Brain microvascular endothelial cell (primary cell): ENCODE measurements around the gene FGFR1OP2.

Experiments used
- DNase-seq: peaks from one replicate; pipeline ENCODE4 v3.0.0-alpha.2; 2020
- H3K27ac ChIP-seq: fragments of 250-450 bp; sonication (Bioruptor Pico); 2 replicates; pipeline ENCODE4 v1.5.1; 2020; ENCODE audit warnings: mild to moderate bottlenecking, moderate library complexity
- H3K27me3 ChIP-seq: fragments of 250-450 bp; sonication (Bioruptor Pico); replicated peaks from 2 replicates; pipeline ENCODE4 v1.5.1; 2020; ENCODE audit warnings: mild to moderate bottlenecking
- H3K36me3 ChIP-seq: fragments of 250-450 bp; sonication (Bioruptor Pico); replicated peaks from 2 replicates; pipeline ENCODE4 v1.5.1; 2020; ENCODE audit warnings: mild to moderate bottlenecking
- H3K4me3 ChIP-seq: 2 replicates; pipeline ENCODE4 v1.5.1; 2011; ENCODE audit warnings: low read depth, mild to moderate bottlenecking, control low read depth, low read length, moderate library complexity
- in situ Hi-C: cut with HindIII; loops from 2 replicates; pipeline ENCODE4 v1.10.0; 2017; ENCODE audit warnings: low sequenced_read_pairs, low pct_ligation_motif_present
- TF ChIP-seq, protein P1 (sequence below): IDR thresholded peaks from 2 replicates; pipeline ENCODE4 v1.5.1; 2011; ENCODE audit warnings: low read depth, mild to moderate bottlenecking, moderate library complexity, low read length, control low read depth, inconsistent platforms; ENCODE audit errors: missing control alignments

The FGFR1OP2 gene

GRCh38 chr12:26987634-26988424 lies 49.6 kb downstream of the FGFR1OP2 start:
- Histone ChIP-seq H3K27ac (no peak overlapping the region), H3K36me3 (no peaks in the 10 kb centered on the region), H3K4me3 (no peak overlapping the region), H3K27me3 (no peaks in the 10 kb centered on the region)
- in situ Hi-C loops, result no loop called here
- DNase-seq, result no peak
- TF ChIP-seq, protein P1, sequence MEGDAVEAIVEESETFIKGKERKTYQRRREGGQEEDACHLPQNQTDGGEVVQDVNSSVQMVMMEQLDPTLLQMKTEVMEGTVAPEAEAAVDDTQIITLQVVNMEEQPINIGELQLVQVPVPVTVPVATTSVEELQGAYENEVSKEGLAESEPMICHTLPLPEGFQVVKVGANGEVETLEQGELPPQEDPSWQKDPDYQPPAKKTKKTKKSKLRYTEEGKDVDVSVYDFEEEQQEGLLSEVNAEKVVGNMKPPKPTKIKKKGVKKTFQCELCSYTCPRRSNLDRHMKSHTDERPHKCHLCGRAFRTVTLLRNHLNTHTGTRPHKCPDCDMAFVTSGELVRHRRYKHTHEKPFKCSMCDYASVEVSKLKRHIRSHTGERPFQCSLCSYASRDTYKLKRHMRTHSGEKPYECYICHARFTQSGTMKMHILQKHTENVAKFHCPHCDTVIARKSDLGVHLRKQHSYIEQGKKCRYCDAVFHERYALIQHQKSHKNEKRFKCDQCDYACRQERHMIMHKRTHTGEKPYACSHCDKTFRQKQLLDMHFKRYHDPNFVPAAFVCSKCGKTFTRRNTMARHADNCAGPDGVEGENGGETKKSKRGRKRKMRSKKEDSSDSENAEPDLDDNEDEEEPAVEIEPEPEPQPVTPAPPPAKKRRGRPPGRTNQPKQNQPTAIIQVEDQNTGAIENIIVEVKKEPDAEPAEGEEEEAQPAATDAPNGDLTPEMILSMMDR, result no peak

GRCh38 chr12:26988703-26989102 lies 50.4 kb downstream of the FGFR1OP2 start:
- no peaks in the 10 kb centered on the region for H3K36me3 ChIP-seq
- in situ Hi-C loops, result no loop called here
- H3K27ac ChIP-seq, result no peak overlapping the region

DNA sequence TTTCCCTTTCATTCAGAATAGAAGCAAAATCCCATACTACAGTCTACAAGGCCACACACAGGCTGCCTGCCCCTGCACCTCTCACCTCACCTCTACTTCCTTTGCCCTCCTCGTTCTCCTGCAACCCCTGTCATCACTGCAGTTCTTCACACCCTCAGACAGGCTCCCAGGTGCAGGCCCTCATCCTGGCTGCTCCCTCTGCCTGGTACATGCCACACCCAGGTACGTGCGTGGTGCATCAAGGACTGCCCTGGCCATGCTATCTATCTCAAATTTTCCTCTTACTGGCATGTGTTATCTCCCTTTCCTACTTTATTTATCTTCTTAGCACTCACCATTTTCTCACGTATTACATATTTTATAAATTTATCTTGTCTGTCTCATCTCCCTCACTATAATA lies 51.6 kb downstream of the FGFR1OP2 start:
- DNase-seq, result no peak
- Histone ChIP-seq H3K36me3 (peaks cover 2% of the 10 kb centered on the region), H3K27ac (no peak overlapping the region), H3K4me3 (no peak overlapping the region), H3K27me3 (no peaks in the 10 kb centered on the region)
- TF ChIP-seq, protein P1, result no peak
- in situ Hi-C loops, result no loop called here

More at GRCh38 chr12:26988703-26989102, 50.4 kb downstream of the FGFR1OP2 start:
- Histone ChIP-seq H3K27me3 (no peaks in the 10 kb centered on the region), H3K4me3 (no peak overlapping the region)
- TF ChIP-seq, protein P1, result no peak
- no peak for DNase-seq

GRCh38 chr12:26991826-26992225 lies 53.6 kb downstream of the FGFR1OP2 start:
- Histone ChIP-seq H3K4me3 (no peak overlapping the region), H3K36me3 (peaks cover 2% of the 10 kb centered on the region), H3K27ac (no peak overlapping the region), H3K27me3 (no peaks in the 10 kb centered on the region)
- DNase-seq, result no peak
- TF ChIP-seq, protein P1, result no peak
- in situ Hi-C loops, result no loop called here

DNA sequence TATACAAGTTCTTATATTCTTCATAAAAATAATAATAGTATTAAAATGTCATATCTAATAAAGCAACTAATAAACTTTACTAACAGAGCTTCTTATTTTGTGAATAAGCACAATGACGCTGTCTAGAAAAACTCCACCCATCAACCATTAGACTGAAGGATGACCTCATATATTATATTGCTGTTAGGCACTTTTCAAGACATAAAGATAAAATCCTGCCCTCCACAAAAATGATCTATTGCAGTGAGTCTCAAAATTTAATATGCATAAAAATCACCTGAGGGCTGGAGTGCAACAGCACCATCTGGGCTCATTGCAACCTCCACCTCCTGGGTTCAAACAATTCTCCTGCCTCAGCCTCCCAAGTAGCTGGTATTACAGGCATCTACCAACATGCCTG lies 55.8 kb downstream of the FGFR1OP2 start:
- TF ChIP-seq, protein P1, result no peak
- no peak for DNase-seq
- Histone ChIP-seq H3K27me3 (no peaks in the 10 kb centered on the region), H3K27ac (no peak overlapping the region), H3K36me3 (peaks cover 2% of the 10 kb centered on the region), H3K4me3 (no peak overlapping the region)
- in situ Hi-C loops, result no loop called here

DNA sequence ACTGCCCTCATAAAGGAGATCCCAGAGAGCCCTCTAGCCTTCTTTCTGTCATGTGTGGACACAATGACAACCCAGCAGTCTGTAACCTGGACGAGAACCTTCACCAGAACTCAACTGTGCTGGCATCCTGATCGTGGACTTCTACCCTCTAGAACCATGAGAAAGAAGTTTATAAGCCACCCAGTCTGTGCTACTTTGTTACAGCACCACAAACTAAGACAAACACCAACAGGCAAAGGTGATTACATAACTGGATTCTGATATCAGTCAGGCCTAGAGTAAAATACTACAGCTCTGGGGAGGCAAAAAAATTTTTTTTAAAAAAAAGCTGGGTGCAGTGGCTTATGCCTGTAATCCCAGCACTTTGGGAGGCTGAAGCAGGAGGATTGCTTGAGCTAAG lies 57.4 kb downstream of the FGFR1OP2 start:
- Histone ChIP-seq H3K36me3 (peaks cover 2% of the 10 kb centered on the region), H3K27me3 (no peaks in the 10 kb centered on the region), H3K4me3 (no peak overlapping the region), H3K27ac (no peak overlapping the region)
- DNase-seq, result no peak
- TF ChIP-seq, protein P1, result no peak
- in situ Hi-C loops, result no loop called here
